CD4-positive, alpha-beta T cell treated with Interleukin-21 for 1 hour (primary cell): Measurements from ENCODE around the gene SH3TC1.

Source experiments
- DNase-seq: peaks from one replicate; pipeline ENCODE4 v3.0.0-alpha.2; 2020

The SH3TC1 gene

DNA sequence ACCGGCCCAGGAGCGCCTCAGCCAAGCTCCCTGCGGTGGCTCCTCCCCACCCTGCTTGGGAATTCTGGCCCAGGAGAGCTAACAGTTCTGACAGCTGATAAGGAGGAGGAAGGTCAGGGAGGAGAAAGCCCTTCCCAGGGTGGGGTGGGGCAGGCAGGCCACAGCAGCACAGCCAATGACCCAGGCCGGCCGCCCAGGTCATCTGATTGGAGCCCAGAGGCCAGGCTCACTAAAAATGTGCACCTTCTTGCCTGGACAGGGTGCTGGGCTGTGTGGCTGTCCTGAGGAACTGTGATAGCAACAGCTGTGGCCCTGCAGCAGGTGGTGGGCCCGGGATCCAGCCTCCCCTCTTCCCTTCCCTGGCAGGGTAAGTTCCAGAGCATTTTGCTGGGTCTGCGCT lies 17.2 kb upstream of the SH3TC1 start:
- DNase-seq: no peak

DNA sequence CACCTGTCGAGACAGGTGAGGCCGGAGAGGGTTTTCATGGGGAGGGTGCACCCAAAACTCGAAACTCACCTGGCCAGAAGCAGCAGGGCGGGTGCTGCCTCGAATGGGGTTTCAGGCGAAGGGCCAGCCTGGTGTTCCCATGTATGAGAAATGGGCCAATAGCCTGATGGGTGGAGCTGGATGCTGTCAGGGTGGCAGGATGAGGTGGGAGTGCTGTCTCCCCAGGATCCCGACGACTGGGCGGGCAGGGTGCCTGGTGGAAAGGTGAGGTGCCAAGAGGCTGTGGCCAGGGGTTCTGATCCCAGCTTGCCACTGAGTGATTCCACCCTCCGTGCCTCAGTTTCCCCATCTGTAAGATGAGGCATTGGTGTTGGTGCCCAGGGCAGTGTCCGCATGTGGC lies 16.8 kb upstream of the SH3TC1 start:
- no peak for DNase-seq

DNA sequence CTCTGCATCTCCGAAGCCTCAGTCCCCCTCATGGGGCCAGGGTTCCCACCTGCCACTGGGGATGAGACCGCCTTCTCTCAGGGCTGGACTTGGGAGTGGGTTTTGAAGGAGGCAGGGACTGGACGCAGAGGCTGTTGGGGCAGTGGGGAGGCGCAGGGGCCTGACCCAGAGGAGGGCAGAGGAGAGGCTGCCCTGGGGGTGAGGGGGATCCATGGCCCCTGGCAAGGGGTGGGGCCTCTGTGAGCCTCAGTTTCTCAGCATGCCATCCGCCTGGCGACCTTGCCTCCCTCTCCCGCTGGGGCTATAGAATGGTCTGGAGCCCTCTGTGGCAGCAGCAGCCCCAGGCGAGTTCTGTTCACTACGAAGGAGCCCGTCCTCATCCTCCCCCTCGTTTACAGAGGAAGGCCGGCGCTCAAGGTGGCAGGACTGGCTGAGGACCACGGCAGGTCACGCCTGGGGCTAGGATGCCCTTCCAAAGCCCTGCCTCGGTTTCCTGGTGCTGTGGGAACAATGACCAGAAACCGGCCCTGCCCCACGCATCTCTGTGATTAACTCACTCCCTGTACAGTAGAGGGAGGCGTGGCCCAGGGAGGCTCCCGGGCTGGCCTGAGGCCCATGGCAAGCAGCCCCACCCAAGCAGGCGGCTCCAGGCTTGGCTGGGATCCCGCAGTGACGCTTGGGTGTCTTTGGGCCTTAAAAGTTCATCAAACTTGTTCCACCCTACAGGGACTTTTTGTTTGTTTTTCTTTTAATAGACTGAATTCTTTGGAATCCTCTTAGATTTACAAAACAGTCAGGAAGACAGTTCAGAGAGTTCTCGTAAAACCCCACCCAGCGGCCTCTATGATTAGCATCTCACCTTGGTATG lies 16.0 kb upstream of the SH3TC1 start:
- DNase-seq: no peak

DNA sequence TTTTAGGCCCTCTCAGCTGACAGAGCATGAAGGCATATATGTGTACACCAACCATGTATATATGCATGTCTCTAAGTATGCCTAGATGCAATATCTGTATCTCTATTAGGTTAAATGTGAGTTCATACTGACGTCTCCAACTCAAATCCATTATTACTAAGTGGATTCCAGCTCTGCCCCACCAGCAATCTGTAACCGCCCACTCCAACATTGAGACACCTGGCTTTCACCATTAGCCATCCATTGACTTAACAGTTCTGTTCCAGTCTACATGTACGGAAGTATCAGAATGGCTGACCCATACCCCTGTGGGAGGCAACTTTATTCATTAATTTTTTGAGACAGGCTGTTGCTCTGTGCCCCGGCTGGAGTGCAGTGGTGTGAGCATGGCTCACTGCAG lies 15.0 kb upstream of the SH3TC1 start:
- DNase-seq: no peak

DNA sequence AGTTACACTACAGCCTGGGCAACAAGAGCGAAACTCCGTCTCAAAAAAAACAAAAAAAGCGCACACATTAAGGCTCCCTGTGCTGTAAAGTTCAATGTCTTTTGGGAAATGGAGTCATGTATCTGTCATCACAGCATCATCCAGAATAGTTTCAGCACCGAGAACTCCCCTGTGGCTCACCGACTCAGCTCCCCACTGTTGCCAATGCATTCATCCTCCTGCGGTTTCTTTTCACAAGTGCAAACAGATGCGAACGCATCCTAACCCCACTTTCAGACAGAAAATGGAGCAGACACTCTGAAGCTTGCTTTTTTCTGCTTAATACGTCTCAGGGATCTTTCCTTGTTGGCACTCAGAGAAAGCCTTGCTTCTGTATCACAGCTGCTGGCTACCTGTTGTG lies 13.8 kb upstream of the SH3TC1 start:
- DNase-seq: no peak

DNA sequence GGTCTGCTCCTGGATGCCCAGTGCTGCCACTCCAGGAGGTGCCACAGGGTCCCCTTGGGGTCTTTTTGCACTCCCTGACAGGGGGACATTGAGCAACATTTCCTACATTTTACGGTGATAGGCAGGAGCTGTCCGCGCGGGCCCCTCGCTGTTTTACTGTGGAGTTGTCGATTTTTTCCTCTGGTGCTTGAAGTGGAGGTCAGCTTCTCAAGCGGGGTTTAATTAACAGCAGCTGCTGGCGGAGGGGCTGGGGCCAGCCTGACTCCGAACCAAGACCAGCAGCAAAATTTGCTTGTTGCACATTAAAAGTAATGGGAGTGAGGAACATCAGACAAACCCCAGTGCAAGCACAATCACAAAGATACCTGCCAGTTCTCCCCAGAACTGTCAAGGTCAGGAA lies 13.2 kb upstream of the SH3TC1 start:
- no peak for DNase-seq

DNA sequence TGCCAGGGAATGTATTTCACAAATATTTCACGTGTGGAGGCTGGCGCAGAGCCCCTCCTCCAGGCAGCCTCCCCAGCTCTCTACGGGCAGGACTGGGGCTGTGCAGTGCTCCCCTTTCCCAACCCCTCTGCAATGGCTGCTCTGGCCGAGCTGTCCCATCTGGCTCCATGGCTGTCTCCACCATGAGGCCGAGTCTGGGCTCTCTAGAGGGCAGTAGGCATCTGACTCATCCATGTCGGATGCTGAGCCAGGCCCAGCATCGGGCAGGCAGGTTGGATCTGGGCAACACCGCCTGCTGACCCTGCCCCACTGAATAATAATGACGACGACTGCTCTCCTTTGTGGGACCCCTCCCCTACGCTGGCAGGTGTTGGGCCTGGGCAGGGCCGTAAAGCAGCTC lies 11.0 kb upstream of the SH3TC1 start:
- no peak for DNase-seq

DNA sequence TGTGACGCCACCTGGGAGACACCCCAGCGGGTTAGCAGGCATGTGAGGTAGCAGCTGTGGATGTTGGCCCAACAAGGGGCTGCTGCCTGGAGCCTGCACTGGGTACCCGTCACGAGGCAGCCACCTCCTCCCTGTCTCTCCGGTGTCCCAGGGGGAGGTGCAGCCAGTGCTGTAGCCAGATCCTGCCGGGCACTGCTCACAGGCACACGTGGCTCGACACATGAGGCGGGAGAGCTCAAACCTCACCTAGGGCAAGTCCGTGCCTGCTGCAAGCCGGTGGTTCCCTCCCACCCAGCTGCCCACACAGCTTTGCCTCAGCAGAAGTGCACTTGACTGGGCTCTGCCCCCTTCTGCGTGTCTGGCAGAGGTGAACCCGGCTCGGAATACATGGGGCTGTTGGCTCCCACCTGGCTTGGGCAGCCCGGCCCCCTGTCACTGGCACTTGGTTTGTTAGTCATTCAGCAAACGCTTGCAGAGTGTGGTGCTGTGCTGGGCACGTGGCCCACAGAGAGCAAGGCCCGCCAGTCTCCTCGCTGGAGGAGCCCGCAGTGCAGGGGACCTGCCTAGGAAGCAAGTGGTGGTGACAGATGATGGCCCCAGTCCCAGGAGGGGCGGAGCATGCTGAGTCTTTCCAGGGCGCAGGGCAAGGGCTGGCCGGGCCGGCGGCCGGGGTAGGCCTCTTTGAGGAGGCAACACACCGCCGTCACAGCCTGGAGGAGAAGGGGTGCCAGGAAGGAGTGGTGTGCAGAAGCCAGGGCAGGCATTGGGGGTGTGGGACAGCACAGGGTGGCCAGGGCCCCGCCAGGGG lies 10.1 kb upstream of the SH3TC1 start:
- no peak for DNase-seq

DNA sequence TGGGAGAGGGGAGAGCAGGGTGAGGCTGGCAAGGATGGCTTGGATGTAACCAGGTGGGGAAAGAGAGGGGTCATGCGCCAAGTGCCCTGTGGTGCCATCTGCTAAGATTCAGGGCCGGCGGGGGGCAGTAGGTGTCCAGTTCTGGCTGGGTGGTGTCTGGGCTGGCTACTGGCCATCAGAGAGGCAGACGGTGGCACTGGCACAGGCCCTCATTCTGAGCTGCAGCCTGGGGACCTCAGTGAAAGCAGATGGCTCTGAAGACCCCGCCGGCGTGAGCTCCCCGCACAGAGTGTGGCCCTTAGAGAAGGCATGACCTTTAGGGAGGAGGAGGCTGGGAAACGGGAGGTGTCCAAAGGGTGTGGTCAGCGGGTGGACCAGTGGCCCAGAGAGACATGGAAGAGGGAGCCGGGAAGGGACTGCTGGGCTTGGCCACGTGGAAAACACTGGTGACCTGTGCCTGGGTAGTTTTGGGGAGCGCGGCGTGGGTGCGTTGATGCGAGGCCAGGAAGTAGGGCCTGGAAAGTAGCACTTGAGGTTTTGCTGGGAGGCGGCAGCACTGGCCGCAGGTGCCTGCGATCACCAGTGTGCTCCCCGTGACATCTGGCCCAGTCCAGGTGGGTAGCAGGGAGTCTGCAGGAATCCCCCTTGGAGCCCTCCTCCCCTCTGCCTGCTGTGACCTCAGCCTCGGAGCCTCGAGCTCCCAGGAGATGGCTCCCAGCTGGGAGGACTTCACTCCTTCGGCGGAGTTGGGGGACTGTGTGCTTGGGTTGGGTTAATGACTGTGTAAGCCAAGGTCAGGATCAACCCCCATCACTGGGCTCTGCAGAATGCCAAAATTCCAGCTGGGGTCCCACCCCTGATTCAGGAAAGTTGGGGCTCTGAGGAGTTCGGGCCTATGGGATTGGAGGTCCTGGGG lies 9.3 kb upstream of the SH3TC1 start:
- no peak for DNase-seq

DNA sequence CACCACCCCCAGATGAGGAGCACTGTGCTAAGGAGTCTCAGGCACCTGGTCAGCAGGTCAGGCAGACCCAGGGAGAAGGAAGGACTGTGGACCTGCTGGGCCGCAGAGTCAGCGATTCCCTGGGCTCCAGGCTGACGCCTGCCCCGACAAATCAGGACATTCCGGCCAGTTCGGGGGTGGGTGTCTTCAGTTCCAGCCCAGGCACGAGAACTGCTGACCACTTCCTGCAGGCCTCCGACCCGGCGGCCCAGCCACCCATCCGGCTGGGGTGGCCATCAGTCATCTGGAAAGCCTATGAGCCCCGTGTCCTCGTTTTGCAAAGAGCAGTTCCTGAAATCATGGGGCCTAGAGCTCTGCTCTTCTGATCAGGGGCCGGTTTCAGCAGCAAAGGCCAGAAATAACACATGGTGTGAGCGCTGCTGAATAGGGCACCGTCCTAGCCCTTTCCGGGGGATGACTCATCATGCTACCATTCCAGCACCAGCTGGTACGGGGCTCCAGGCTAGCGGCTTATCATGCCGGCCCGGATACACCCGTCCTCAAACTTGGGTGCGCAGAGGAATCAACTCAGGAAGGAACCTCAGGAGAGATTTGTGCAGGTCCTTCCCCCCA lies 7.8 kb upstream of the SH3TC1 start:
- DNase-seq: no peak

DNA sequence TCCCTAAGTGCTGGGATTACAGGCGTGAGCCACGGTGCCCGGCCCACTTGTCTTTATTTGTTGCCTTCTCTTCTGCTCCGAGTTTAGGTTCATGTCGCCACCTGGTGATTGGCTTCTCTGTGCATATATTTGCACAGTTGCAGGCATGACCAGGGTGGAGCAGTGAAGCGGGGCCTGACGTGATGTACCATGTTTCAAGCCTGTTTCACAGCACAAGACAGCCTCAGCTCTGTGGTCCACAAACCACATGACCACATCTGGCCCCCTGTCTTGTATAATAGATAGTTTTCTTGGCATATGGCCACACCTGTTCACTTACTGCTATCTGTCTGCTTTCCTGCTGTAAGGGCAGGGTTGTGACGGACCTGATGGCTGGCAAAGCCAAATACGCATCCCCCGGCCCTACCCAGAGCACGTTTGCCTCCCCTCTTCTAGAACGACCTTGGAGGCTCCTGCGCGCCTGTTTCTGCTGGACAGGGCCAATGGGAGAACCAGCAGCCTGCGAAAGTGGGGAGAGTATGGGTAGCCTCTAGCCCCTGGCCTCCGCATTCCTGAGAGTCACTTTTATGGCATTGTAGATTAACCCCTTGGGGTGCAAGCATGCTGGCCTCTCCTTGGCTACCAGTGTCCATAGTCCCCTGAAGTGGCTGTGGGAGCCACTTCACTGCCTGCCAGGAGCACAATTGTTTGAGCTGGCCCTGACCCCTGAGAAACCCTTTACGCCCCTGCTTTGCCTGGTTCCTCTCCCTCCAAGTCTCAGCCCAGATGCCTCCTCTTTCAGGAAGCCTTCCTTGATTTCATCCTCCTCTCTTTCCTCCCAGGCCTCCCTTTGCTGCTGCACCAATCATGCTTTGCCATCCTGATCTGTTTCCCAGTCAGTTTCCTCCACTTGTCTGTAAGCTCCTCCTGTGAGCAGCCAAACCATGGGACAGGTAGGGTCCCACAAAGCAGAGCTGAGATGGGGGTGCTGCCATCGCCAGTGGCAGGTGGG lies 6.0 kb upstream of the SH3TC1 start:
- DNase-seq: peak; percentile 33

DNA sequence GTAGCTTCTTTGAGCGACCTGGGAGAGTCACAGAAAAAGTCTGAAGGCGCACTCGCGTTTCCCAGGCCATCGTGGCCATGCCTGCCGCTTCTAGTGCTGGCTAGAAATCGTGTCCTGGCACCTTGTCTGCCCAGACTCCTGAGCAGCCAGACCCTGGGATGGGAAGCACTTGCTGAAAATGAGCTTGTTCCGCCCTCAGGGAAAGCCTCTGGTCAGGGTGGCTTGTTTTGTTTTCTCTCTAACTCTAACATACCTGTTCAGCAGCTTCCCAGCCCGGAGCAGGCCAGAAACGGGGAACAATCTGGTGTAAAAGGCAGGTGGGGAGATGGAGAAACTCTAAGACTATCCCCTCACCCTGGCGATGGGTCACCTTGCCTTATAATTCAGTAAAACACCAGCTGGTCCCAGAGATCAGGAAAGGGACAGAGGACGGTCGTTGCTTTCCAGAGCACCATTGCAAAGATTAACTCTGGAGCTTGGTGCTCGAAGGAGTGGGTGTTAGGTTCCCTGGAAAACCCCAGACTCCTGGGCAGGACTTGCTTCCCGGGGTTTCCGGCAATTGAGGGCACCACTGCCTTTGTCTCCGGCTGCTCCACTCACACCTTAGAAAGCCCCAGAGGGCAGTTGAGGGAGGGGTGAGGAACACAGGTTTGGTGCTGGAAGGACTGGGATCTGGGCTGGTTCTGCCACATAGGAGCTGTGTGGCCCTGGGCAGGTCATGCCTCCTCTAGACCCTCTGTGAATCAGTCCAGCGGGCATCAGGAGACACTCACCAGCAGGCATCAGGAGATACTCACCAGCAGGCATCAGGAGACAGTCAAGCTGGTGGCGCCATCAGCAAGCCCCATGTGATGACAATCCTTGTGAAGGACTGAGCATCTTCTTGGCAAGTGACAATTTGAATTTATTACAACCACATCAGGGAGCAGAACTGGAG lies 4.5 kb upstream of the SH3TC1 start:
- DNase-seq: no peak

DNA sequence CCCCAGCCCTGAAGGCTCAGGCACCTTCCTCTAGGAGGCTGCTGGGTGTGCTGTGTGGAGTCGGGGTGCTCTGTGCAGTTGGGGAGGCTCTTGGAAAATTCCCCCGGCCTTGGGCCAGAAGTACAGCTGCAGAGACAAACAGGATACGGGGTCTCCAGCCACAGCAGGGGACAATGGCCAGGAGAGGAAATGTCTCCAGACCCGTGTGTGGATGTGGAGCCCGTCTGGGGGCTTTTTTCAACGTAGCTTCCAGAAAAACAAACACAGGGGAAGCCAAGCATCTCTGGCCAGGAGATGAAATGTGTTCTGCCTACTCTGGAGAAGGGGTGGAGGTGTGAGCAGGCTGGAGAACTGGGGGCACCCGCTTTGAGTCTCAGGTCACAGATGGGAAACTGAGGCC lies 3.7 kb upstream of the SH3TC1 start:
- no peak for DNase-seq

DNA sequence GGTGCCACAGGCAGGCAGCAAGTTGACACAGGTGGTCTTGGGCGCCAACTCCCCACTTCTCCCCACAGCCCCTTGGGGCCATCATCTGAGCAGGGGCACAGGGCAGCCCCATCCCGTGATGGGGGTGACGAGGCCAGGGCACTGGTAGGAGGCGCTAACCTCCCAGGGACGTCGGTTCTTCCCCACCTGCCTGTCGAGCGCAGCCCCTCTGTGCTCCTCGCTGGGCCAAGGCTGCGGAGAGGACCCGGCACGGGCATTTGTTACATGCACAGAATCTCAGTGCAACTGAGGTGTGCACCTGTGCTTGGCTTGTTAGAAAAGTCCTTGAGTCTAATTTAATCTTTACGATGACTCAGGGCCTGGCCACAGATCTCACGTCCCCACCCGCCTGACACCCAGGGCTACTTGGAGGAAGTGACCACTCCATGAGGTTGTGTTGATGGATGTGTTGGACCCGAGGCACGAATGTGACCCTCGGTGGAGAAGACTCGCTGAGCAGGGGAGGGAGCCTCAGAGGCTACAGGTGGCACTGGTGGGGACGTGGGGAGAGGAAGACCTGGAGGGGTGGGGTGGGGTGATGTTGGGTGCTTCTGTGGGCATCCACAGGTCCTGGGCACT lies 3.1 kb upstream of the SH3TC1 start:
- DNase-seq: no peak

DNA sequence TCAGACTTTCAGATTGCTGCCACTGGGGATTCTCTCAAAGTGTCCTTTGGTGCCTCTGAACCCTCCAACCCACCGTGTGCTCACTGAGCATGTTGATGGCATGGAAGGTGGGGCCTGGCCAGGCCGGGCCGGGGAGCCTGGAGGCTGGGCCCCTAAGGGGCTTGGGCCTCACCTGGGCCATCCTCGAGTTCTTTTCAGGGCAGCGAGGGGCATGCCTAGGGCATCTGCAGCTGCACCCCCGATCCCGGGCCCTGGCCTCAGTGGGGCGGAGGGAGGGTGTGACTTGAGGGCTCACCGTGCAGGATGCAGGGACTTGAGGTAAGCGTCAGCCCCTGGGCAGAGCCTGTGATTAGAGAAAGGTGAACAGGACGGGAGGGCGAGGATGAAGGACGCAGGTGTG lies 1.6 kb upstream of the SH3TC1 start:
- no peak for DNase-seq

DNA sequence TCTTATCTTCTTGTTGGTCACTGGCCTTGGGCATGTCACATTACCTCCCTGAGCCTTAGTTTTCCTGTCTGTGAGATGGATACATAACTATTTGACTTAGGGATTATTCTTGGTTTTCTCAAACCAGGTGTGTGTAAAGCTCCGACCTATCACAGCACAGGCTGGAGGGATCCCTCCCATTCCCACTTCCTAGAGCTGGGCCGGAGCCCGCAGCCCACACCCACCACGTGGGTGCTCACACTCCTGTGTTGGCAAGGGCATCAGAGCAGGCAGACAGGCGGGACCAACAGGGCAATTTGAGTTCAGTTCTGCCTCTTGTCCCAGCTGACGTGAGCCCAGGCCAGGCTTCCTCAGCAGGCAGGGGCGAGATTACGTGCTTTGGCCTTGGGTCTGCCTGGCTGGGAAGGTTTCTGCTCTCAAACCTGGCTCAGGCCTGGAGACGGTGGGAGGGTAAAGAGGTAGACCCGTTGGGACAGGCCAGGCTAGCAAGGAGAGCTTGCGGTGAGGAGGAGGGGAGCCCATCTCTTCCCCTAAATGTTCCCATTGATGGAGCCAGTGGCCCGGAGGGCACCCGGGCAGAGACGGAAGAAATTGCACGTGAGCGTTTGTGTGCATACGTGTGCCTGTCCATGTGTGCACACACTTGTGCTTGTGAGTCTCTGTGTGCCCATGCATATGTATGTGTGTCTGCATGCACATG lies 734 bp upstream of the SH3TC1 start:
- no peak for DNase-seq

DNA sequence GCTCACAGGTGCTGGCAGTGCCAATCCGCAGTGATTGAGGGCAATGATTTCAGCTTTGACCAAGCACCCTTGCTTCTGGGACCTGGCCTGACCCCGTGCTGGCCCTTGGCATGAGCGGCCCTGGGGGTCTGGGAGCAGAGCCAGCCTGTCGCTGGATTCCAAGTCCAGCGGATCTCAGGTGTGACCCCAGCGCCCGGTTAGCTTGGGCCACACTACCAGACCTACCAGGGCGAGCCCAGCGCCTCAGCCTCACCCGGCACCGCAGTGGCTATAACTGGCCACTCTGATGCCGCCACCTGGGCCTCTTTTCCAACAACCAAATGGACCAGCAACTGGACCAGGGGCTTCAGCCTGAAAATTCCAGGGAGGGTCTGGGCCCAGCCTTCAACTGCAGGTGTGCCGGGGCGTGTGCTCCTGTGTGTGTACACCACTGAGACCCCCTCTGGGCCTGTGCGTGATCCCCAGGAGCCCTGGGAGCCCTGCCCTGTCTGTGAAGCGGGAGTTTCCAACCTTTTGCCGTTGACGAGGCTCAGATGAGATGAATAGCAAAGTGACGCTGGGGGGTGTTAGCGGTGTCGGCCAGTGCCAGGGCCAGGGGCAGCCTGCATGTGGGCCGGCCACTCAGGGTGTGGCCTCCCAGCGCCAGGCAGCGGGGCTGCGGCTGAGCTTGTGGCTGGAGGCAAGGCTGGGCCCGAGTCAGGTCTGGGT lies 658 bp downstream of the SH3TC1 start:
- DNase-seq: peak; percentile 21

DNA sequence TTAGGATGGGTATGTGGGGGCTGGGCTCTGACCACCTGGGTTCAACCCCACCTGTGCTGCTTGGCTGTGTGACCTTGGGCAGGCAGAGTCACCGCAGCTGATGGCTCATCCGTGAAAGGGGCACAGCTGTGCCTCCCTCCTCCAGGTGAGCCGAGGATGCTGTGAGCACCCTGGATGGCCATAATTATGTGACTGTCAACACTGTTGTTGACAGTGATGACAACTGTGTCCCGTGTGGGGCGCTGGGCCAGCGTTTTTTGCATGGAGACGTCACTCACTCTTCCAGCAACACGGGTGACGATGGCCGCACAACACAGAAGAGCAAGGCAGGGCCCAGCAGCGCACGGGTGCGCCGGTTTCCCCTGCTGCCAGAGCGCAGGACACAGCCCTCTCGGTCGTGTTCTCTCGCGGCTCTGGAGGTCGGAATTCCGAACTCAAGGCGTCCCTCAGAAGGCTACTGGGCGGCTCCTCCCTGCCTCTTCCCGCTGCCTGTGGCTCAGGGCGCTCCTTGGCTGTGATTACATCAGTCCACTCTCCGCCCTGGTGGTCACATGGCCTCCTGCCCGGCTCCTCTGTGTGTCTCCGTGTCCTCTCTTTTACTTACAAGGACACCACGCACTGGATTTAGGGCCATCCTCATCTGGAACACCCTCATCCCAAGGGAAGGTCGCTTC lies 1.3 kb downstream of the SH3TC1 start:
- DNase-seq: peak; percentile 47
